ENCODE measurements around the gene WDR46. TPM values are rescaled to one million over a fixed set of nuclear protein-coding genes. Genes with fewer than 3 reads are reported as not detected.
"Not testable (repeated sequence)": the region's sequence is repeated elsewhere in the genome, so short reads cannot be mapped to it uniquely, and the experiment has no call there.

The WDR46 gene
- total RNA-seq, 2 experiments from 2014 or later = 61.5 to 78.4 TPM

DNA sequence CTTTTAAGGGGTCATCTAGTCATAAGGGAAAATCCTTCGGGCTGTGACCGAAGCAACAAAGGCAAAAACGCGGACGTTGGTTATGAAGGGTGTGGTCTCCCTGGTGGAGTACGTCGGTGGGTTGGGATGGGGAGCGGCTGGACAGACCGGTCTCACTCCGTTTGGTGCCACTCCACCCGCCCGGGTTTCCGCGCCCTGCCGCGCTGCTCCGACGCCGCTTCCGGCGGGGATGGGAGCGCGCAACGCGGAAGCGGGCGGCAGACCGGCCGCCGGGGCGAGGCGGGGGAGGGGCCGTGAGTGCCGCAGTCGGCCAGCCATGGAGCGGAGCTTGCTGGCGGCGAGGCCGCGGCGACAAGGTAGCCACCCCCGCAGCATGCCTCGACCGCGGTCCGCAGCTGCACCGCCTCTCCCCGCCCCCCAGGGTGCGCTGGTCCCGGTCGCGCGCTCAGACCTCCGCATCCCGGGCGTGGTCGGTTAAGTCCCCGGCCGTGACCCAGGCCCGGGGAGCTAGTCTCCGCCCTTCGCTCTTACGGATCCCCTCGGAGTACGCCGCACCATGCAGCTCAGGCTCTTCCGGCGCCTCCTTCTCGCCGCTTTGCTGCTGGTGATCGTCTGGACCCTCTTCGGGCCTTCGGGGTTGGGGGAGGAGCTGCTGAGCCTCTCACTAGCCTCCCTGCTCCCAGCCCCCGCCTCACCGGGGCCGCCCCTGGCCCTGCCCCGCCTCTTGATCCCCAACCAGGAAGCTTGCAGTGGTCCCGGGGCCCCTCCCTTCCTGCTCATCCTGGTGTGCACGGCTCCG is 12.0 kb downstream of the WDR46 start, which contains the start of gene B3GALT4:
Gene B3GALT4 (plus strand): TSS at position 260 of the 799 bp plus-strand sequence. CDS start 297 bp downstream, at position 557.
- Mint-ChIP-seq H3K9me3 (ENCODE audit: low read depth) (no peaks in the 10 kb centered on the region), H3K27ac (peak within 1 kb of the TSS; percentile 97), H3K4me3 (peak within 1 kb of the TSS; percentile 88), H3K27me3 (no peaks in the 10 kb centered on the region), H3K36me3 (peaks cover 52% of the 10 kb centered on the region), H3K4me1 (peaks cover 60% of the 10 kb centered on the region)
- ATAC-seq (peak; percentile 72), DNase-seq (peak; percentile 88)
- CTCF ChIA-PET = interaction anchor here (0.6 to 6.4 kb wide), 18 partner anchors 12 to 153 kb away, joined by 3 to 58 read pairs (median 4); partner anchors contain the start of genes PFDN6, RGL2, WDR46 and ZBTB22

GRCh38 chr6:33276581-33276863 is 12.5 kb downstream of the WDR46 start:
- Mint-ChIP-seq H3K9me3 (ENCODE audit: low read depth) (no peaks in the 10 kb centered on the region), H3K4me1 (peaks cover 60% of the 10 kb centered on the region), H3K36me3 (peaks cover 52% of the 10 kb centered on the region), H3K4me3 (peak overlapping the region; percentile 88), H3K27me3 (no peaks in the 10 kb centered on the region), H3K27ac (peak overlapping the region; percentile 91)
- CTCF ChIA-PET = interaction anchor here (1.0 to 6.4 kb wide), 10 partner anchors 13 to 150 kb away, joined by 3 to 58 read pairs (median 10); partner anchors contain the start of genes PFDN6, RGL2 and WDR46
- DNase-seq = no peak
- ATAC-seq = no peak

DNA sequence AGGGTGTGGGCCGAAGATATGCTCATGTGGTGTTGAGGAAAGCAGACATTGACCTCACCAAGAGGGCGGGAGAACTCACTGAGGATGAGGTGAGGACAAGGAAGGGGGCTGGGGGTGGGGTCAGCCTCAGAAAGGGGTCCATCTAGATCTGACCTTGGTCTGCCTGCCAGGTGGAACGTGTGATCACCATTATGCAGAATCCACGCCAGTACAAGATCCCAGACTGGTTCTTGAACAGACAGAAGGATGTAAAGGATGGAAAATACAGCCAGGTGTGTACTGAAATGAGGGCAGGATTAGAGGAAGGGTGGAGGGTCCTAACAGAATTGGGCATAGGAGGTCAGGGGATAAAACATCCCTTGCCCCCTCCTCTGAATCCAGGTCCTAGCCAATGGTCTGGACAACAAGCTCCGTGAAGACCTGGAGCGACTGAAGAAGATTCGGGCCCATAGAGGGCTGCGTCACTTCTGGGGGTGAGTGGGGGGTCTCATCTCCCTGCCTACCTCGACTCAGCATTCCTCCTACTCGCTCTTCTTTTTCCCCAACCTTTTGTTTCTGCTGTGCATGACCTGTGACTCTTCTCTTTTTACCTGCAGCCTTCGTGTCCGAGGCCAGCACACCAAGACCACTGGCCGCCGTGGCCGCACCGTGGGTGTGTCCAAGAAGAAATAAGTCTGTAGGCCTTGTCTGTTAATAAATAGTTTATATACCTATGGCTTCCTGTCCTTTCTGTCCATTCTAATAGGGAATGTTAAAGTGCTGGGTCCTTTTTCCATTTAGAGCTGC is 13.1 kb downstream of the WDR46 start:
- Mint-ChIP-seq H3K27ac (peak overlapping the region; percentile 91), H3K4me3 (peak overlapping the region; percentile 88), H3K4me1 (peaks cover 63% of the 10 kb centered on the region), H3K36me3 (peaks cover 52% of the 10 kb centered on the region)
- CTCF ChIA-PET = interaction anchor here (1.6 to 6.4 kb wide), 5 partner anchors 13 to 133 kb away, joined by 3 to 58 read pairs (median 21); partner anchors contain the start of genes PFDN6, RGL2 and WDR46
- H3K9me3 Mint-ChIP-seq (ENCODE audit: low read depth); DNase-seq; H3K27me3 Mint-ChIP-seq; ATAC-seq: not testable (repeated sequence)

DNA sequence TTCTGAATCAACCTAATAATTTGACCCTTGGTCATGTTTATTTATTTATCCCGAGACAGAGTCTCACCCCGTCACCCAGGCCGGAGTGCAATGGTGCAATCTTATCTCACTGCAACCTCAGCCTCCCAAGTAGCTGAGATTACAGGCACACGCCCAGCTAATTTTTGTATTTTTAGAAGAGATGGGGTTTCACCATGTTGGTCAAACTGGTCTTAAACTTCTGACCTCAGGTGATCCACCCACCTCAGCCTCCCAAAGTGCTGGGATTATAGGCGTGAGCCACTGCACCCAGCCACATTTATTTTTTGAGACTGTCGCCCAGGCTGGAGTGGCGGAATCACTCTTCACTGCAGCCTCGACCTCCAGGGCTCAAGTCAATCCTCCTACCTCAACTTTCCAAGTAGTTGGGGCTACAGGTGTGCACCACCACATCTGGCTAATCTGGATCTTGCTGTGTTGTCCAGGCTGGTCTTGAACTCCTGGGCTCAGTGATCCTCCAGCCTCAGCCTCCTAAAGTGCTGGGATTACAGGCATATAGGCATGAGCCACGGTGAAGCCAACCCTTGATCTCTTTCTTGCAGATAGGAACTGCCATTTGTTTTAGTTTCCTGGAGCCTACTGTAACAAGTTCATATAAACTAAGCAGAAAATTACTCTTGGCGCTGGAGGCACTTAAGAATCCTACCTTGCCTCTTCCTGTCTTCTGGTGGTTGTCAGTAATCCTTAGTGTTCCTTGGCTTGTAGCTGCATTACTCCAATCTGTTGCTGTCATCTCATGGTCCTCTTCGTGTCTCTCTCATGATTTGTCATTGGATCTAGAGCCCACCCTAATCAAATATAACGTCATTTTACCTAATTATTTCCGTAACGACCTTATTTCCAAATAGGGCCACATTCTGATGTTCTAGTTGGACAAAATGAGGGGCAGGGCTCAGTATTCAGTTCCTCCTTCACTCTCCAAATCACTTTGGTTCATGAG is 14.8 kb downstream of the WDR46 start:
- CTCF ChIA-PET = interaction anchor here (6.4 kb wide), 1 partner anchor 15 kb away, joined by 58 read pairs; the partner anchor contains the start of genes PFDN6 and WDR46
- DNase-seq = no peak
- Mint-ChIP-seq H3K27me3 (no peaks in the 10 kb centered on the region), H3K9me3 (ENCODE audit: low read depth) (no peaks in the 10 kb centered on the region), H3K4me3 (peak overlapping the region; percentile 88), H3K27ac (peak overlapping the region; percentile 98), H3K4me1 (peaks cover 74% of the 10 kb centered on the region), H3K36me3 (peaks cover 50% of the 10 kb centered on the region)
- ATAC-seq = no peak

- H3K36me3 Mint-ChIP-seq = peaks cover 52% of the 10 kb centered on the region
- H3K27me3 Mint-ChIP-seq = no peaks in the 10 kb centered on the region
- ATAC-seq = no peak
- no peak for DNase-seq
- no peaks in the 10 kb centered on the region for H3K9me3 Mint-ChIP-seq (ENCODE audit: low read depth)
- peak overlapping the region; percentile 88 for H3K4me3 Mint-ChIP-seq
- H3K27ac Mint-ChIP-seq = peak overlapping the region; percentile 98
- peaks cover 65% of the 10 kb centered on the region for H3K4me1 Mint-ChIP-seq
- CTCF ChIA-PET = interaction anchor here (1.2 to 6.4 kb wide), 4 partner anchors 16 to 112 kb away, joined by 3 to 58 read pairs (median 22); partner anchors contain the start of genes PFDN6, RGL2 and WDR46
Observed at GRCh38 chr6:33273129-33273923, 15.7 kb downstream of the WDR46 start.

DNA sequence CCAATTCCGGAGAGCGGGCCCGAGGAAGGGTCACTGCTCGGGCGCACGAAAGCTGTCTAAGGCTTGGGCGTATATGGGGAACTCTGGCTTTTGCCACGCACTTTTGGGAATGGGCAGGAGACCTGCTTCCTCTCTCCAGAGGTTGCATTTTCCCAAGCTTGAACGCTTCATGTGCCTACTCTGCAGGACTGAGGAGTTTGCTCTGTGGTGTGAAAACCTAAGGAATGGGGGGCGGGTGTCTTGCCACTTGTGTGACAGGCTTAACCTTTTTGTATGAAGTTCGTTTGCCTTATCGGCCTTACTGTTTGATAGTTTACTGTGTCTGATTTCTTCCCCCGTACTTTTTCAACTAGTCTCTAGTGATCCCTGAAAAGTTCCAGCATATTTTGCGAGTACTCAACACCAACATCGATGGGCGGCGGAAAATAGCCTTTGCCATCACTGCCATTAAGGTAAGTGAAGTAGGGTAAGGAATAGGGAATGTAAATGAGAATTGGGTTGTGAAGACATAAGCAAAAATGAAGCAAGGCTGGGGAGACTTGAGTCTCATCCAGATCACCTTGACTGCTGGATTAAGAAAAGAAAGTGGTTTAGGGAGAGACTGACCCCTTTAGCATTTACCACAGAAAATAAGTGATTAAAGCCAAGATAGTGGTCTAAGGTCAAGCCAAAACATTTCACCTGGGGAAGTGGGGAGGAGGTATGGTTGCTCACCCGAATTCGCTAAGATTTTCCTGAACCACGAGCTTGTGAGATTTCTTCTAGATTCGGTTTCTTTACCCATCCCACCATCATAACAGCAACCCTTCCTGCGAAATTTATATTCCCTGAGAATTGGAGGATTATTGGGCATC is 16.5 kb downstream of the WDR46 start:
- Mint-ChIP-seq H3K4me1 (peaks cover 60% of the 10 kb centered on the region), H3K4me3 (peak overlapping the region; percentile 88), H3K27me3 (no peaks in the 10 kb centered on the region), H3K27ac (peak overlapping the region; percentile 98), H3K36me3 (peaks cover 56% of the 10 kb centered on the region), H3K9me3 (ENCODE audit: low read depth) (no peaks in the 10 kb centered on the region)
- CTCF ChIA-PET = interaction anchor here (0.7 to 4.6 kb wide), 10 partner anchors 17 to 301 kb away, joined by 3 to 33 read pairs (median 4); partner anchors contain the start of genes PFDN6, RGL2 and WDR46
- peak; percentile 7 for ATAC-seq
- DNase-seq = no peak

GRCh38 chr6:33271468-33272274 is 17.4 kb downstream of the WDR46 start, which contains the start of the genes RPS18 and VPS52:
RPS18 (plus strand) TSS chr6:33272075; CDS start chr6:33272120, 45 bp downstream.
VPS52 (minus strand) TSS chr6:33271876; CDS start chr6:33271675, 201 bp downstream.
- Mint-ChIP-seq H3K27me3 (no peaks in the 10 kb centered on the region), H3K4me1 (peaks cover 58% of the 10 kb centered on the region), H3K27ac (peak within 1 kb of the TSS; percentile 98), H3K36me3 (peaks cover 61% of the 10 kb centered on the region), H3K4me3 (peak within 1 kb of the TSS; percentile 88), H3K9me3 (ENCODE audit: low read depth) (no peaks in the 10 kb centered on the region)
- ATAC-seq (peak; percentile 90), DNase-seq (peak; percentile 96)
- CTCF ChIA-PET = interaction anchor here (0.6 to 4.6 kb wide), 13 partner anchors 16 to 300 kb away, joined by 3 to 33 read pairs (median 5); partner anchors contain the start of genes PFDN6, RGL2, WDR46 and ZBTB22

GRCh38 chr6:33271117-33271467 is 17.9 kb downstream of the WDR46 start:
- H3K36me3 Mint-ChIP-seq = peaks cover 60% of the 10 kb centered on the region
- DNase-seq (no peak), ATAC-seq (no peak)
- peaks cover 52% of the 10 kb centered on the region for H3K4me1 Mint-ChIP-seq
- H3K27ac Mint-ChIP-seq = peak overlapping the region; percentile 98
- no peaks in the 10 kb centered on the region for H3K9me3 Mint-ChIP-seq (ENCODE audit: low read depth)
- H3K4me3 Mint-ChIP-seq = peak overlapping the region; percentile 88
- no peaks in the 10 kb centered on the region for H3K27me3 Mint-ChIP-seq
- CTCF ChIA-PET = interaction anchor here (1.0 to 4.6 kb wide), 8 partner anchors 16 to 300 kb away, joined by 3 to 33 read pairs (median 7); partner anchors contain the start of genes PFDN6, RGL2, WDR46 and ZBTB22

GRCh38 chr6:33264015-33264414 is 25.0 kb downstream of the WDR46 start:
- peaks cover 65% of the 10 kb centered on the region for H3K36me3 Mint-ChIP-seq
- no peaks in the 10 kb centered on the region for H3K4me1 Mint-ChIP-seq
- no peak overlapping the region for H3K4me3 Mint-ChIP-seq
- DNase-seq (no peak), ATAC-seq (no peak)
- CTCF ChIA-PET = no interaction called here
- no peak overlapping the region for H3K27ac Mint-ChIP-seq
- H3K27me3 Mint-ChIP-seq = no peaks in the 10 kb centered on the region
- H3K9me3 Mint-ChIP-seq (ENCODE audit: low read depth) = no peaks in the 10 kb centered on the region

DNA sequence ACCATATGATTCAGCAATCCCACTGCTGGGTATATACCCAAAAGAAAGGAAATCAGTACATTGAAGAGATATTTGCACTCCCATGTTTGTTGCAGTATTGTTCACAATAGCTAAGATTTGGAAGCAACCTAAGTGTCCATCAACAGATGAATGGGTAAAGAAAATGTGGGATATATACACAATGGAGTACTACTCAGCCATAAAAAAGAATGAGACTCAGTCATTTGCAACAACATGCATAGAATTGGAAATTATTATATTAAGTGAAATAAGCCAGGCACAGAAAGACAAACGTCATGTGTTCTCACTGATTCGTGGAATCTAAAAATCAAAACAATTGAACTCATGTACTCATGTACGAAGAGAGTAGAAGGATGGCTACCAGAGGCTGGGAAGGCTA is 26.5 kb downstream of the WDR46 start:
- H3K27ac Mint-ChIP-seq; H3K9me3 Mint-ChIP-seq (ENCODE audit: low read depth); H3K4me1 Mint-ChIP-seq; H3K4me3 Mint-ChIP-seq; DNase-seq; H3K27me3 Mint-ChIP-seq; ATAC-seq: not testable (repeated sequence)
- peaks cover 61% of the 10 kb centered on the region for H3K36me3 Mint-ChIP-seq
- CTCF ChIA-PET = interaction anchor here (1.6 kb wide), 1 partner anchor 24 kb away, joined by 3 read pairs; no protein-coding TSS in a partner anchor
